Measurements from ENCODE around the gene BEND6. TPM values are rescaled to one million over a fixed set of nuclear protein-coding genes. Genes with fewer than 3 reads are reported as not detected.
"Not testable (repeated sequence)": the region's sequence is repeated elsewhere in the genome, so short reads cannot be mapped to it uniquely, and the experiment has no call there.

Gene BEND6
- total RNA-seq, 1 donor = 34.8 TPM

- DNase-seq (ENCODE audit: low read depth) = no peak
- H3K4me3 ChIP-seq (ENCODE audit: low read depth, low read length) = no peak overlapping the region
- TF ChIP-seq CTCF (IDR thresholded peaks at IDR 0.05; ENCODE audit: insufficient read depth, low read length) = no peak
Observed at GRCh38 chr6:57004292-57004691, 49.4 kb downstream of the BEND6 start.

- no peak for TF ChIP-seq CTCF (IDR thresholded peaks at IDR 0.05; ENCODE audit: insufficient read depth, low read length)
Observed at GRCh38 chr6:57006101-57006500, 51.2 kb downstream of the BEND6 start.

GRCh38 chr6:57008069-57008468, 53.2 kb downstream of the BEND6 start:
- DNase-seq (ENCODE audit: low read depth); H3K4me3 ChIP-seq (ENCODE audit: low read depth, low read length): not testable (repeated sequence)

More at GRCh38 chr6:57006101-57006500, 51.2 kb downstream of the BEND6 start:
- H3K4me3 ChIP-seq (ENCODE audit: low read depth, low read length) = no peak overlapping the region
- no peak for DNase-seq (ENCODE audit: low read depth)

GRCh38 chr6:57013521-57013926, 58.6 kb downstream of the BEND6 start:
- H3K4me3 ChIP-seq (ENCODE audit: low read depth, low read length) = no peak overlapping the region
- peak; percentile 77 for DNase-seq (ENCODE audit: low read depth)
- no peak for TF ChIP-seq CTCF (IDR thresholded peaks at IDR 0.05; ENCODE audit: insufficient read depth, low read length)

- no peak for TF ChIP-seq CTCF (IDR thresholded peaks at IDR 0.05; ENCODE audit: insufficient read depth, low read length)
- DNase-seq (ENCODE audit: low read depth) = peak; percentile 38
- H3K4me3 ChIP-seq (ENCODE audit: low read depth, low read length) = no peak overlapping the region
Observed at GRCh38 chr6:57017069-57017468, 62.2 kb downstream of the BEND6 start.

- peak; percentile 27 for DNase-seq (ENCODE audit: low read depth)
- TF ChIP-seq CTCF (IDR thresholded peaks at IDR 0.05; ENCODE audit: insufficient read depth, low read length) = no peak
- H3K4me3 ChIP-seq (ENCODE audit: low read depth, low read length) = no peak overlapping the region
Observed at GRCh38 chr6:57017841-57018240, 62.9 kb downstream of the BEND6 start.

- no peak for DNase-seq (ENCODE audit: low read depth)
- TF ChIP-seq CTCF (IDR thresholded peaks at IDR 0.05; ENCODE audit: insufficient read depth, low read length) = no peak
- H3K4me3 ChIP-seq (ENCODE audit: low read depth, low read length) = no peak overlapping the region
Observed at GRCh38 chr6:57019434-57019833, 64.5 kb downstream of the BEND6 start.

Measured in fibroblast of the aortic adventitia (primary cell).